ENCODE measurements around the gene ROGDI. TPM values are rescaled to one million over a fixed set of nuclear protein-coding genes. Genes with fewer than 3 reads are reported as not detected.
A peak's percentile ranks its signal among the peaks of the same experiment; 100 is the strongest.

Gene ROGDI
- total RNA-seq, 2 donors from 2014 or later = 21.8 to 25.9 TPM

- Histone ChIP-seq H3K27me3 (no peaks in the 10 kb centered on the region), H3K36me3 (replicated peaks in 1 of 2; ENCODE audit: insufficient read depth in 1 of 2, low read depth in 2 of 2) (no peaks in the 10 kb centered on the region), H3K4me1 (peaks cover 40% of the 10 kb centered on the region), H3K4me3 (peak overlapping the region; percentile 7 to 13), H3K9me3 (no peaks in the 10 kb centered on the region), H3K27ac (peak overlapping the region in 3 of 4 donors; percentile 76 to 85 (median 76))
- intact Hi-C loops (cut with DNase I) = no loop called here
- 73 to 87% methylated on average over 6 to 28 of the region's 30 CpGs for WGBS, 2 donors
- DNase-seq = no peak
- ATAC-seq = no peak
- no peak for TF ChIP-seq CTCF (IDR thresholded peaks at IDR 0.05)
- no peak for TF ChIP-seq POLR2A (IDR thresholded peaks at IDR 0.05)
Observed at GRCh38 chr16:4795828-4796572, 6.4 kb downstream of the ROGDI start.

- Histone ChIP-seq H3K36me3 (replicated peaks in 1 of 2; ENCODE audit: insufficient read depth in 1 of 2, low read depth in 2 of 2) (no peaks in the 10 kb centered on the region), H3K4me3 (peak within 1 kb of the TSS; percentile 7 to 13), H3K27me3 (no peaks in the 10 kb centered on the region), H3K4me1 (peaks cover 33% of the 10 kb centered on the region), H3K9me3 (no peaks in the 10 kb centered on the region), H3K27ac (peak within 1 kb of the TSS; percentile 60 to 85 (median 76))
- TF ChIP-seq CTCF (IDR thresholded peaks at IDR 0.05) (no peak), POLR2A (IDR thresholded peaks at IDR 0.05) (peak in 1 of 3 donors; percentile 34)
- intact Hi-C loops (cut with DNase I) = no loop called here
- DNase-seq (peak; percentile 78 to 92 (median 86)), ATAC-seq (peak; percentile 87)
- 20 to 27% methylated on average over 13 to 14 of the region's 14 CpGs for WGBS, 2 donors
Observed at GRCh38 chr16:4795181-4795827, 7.1 kb downstream of the ROGDI start, which contains the start of gene SMIM22. Gene SMIM22, plus strand, starts transcription at chr16:4795369. Its CDS starts 366 bp downstream, at chr16:4795735.

GRCh38 chr16:4792951-4793513 is 9.4 kb downstream of the ROGDI start:
- Histone ChIP-seq H3K4me1 (peaks cover 37% of the 10 kb centered on the region), H3K9me3 (no peaks in the 10 kb centered on the region), H3K27me3 (no peaks in the 10 kb centered on the region), H3K27ac (no peak overlapping the region), H3K36me3 (replicated peaks in 1 of 2; ENCODE audit: insufficient read depth in 1 of 2, low read depth in 2 of 2) (no peaks in the 10 kb centered on the region), H3K4me3 (no peak overlapping the region)
- DNase-seq = no peak
- TF ChIP-seq CTCF (IDR thresholded peaks at IDR 0.05) (no peak), POLR2A (IDR thresholded peaks at IDR 0.05) (no peak)
- 72 to 78% methylated on average over 9 to 13 of the region's 13 CpGs for WGBS, 2 donors
- no peak for ATAC-seq
- intact Hi-C loops (cut with DNase I) = no loop called here

GRCh38 chr16:4790871-4791270 is 11.6 kb downstream of the ROGDI start:
- H3K36me3 ChIP-seq (replicated peaks in 1 of 2; ENCODE audit: insufficient read depth in 1 of 2, low read depth in 2 of 2) = no peaks in the 10 kb centered on the region
- no peak overlapping the region for H3K27ac ChIP-seq
- H3K4me3 ChIP-seq = no peak overlapping the region
- no peaks in the 10 kb centered on the region for H3K27me3 ChIP-seq
- WGBS, 2 donors = 81 to 89% methylated on average over 10 of the region's 10 CpGs
- no peak for ATAC-seq
- DNase-seq = no peak
- TF ChIP-seq POLR2A (IDR thresholded peaks at IDR 0.05) = no peak
- no peak for TF ChIP-seq CTCF (IDR thresholded peaks at IDR 0.05)
- peaks cover 23% of the 10 kb centered on the region for H3K4me1 ChIP-seq
- intact Hi-C loops (cut with DNase I) = no loop called here
- H3K9me3 ChIP-seq = no peaks in the 10 kb centered on the region

Measured in body of pancreas (tissue), 4 donors.